ENCODE measurements around the gene TRAF3IP1. TPM values are rescaled to one million over a fixed set of nuclear protein-coding genes. Genes with fewer than 3 reads are reported as not detected.
A peak's percentile ranks its signal among the peaks of the same experiment; 100 is the strongest.

Gene TRAF3IP1
- total RNA-seq, 1 donor from 2014 or later: 15.1 TPM

DNA sequence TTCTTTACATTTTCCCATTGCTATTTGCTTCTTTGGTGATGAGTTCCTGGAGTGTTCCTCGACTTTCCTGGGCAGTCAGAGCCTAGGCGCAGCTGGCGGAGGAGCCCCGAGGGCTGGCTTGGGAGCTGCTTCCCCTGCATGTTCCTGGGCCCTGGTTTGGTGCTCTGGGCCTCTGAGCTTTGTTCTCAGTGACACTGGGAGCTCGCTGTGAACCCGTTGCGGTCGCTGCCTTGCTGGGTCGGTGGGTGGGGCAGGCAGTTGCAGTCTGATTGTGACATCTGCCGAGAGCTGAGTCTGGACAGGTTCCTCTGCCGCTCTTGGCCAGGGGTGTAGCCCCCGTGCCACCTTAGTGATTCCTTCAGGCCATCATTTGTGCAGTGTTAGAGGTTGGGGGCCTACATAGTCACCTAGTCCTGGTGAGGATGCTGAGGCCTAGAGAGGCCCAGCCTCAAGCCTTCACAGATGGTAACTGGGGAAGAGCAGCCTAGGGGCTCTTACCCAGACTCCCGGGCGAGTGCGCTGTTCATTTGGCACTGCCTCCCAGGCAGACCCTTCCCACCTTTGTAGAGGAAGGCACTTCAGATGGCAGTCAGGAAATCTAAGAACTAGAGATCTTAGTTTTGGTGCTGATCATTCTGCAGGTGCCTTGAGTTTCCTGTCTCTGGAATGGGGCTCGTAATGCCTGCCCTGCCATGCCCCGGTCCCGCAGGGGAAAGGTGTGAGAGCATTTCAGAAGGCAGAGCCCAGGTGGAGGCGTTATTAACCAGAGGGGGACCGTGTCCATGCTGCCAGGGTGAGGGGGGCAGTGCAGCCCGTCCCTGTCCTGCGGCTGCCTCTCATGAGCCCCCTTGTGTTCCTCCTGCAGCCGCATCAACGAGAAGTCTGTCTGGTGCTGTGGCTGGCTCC, 114.8 kb downstream of the TRAF3IP1 start:
- DNase-seq (ENCODE audit: low spot score): no peak
- H3K9me3 Mint-ChIP-seq (ENCODE audit: low read depth): peaks cover 7% of the 10 kb centered on the region
- no peak overlapping the region for H3K4me3 Mint-ChIP-seq (ENCODE audit: unreplicated experiment)
- TF ChIP-seq, protein P1, sequence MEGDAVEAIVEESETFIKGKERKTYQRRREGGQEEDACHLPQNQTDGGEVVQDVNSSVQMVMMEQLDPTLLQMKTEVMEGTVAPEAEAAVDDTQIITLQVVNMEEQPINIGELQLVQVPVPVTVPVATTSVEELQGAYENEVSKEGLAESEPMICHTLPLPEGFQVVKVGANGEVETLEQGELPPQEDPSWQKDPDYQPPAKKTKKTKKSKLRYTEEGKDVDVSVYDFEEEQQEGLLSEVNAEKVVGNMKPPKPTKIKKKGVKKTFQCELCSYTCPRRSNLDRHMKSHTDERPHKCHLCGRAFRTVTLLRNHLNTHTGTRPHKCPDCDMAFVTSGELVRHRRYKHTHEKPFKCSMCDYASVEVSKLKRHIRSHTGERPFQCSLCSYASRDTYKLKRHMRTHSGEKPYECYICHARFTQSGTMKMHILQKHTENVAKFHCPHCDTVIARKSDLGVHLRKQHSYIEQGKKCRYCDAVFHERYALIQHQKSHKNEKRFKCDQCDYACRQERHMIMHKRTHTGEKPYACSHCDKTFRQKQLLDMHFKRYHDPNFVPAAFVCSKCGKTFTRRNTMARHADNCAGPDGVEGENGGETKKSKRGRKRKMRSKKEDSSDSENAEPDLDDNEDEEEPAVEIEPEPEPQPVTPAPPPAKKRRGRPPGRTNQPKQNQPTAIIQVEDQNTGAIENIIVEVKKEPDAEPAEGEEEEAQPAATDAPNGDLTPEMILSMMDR (IDR thresholded peaks at IDR 0.05): no peak
- H3K27me3 Mint-ChIP-seq (ENCODE audit: low read depth): no peaks in the 10 kb centered on the region
- H3K36me3 Mint-ChIP-seq (ENCODE audit: low read depth): peaks cover 24% of the 10 kb centered on the region
- H3K4me1 Mint-ChIP-seq (ENCODE audit: low read depth): peaks cover 50% of the 10 kb centered on the region
- H3K27ac Mint-ChIP-seq (ENCODE audit: unreplicated experiment): peak overlapping the region; percentile 97

DNA sequence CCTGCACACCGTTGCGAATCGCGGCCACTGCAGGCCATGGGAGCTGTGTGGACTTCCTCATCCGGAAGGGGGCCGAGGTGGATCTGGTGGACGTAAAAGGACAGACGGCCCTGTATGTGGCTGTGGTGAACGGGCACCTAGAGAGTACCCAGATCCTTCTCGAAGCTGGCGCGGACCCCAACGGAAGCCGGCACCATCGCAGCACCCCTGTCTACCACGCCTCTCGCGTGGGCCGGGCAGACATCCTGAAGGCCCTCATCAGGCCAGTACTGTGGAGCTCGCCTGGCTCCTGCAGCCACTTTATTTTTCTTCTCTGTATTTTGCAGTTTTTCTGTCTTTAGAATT, 115.4 kb downstream of the TRAF3IP1 start:
- DNase-seq (ENCODE audit: low spot score): no peak
- H3K27ac Mint-ChIP-seq (ENCODE audit: unreplicated experiment): peak overlapping the region; percentile 22
- no peak overlapping the region for H3K4me3 Mint-ChIP-seq (ENCODE audit: unreplicated experiment)
- no peaks in the 10 kb centered on the region for H3K27me3 Mint-ChIP-seq (ENCODE audit: low read depth)
- H3K4me1 Mint-ChIP-seq (ENCODE audit: low read depth): peaks cover 56% of the 10 kb centered on the region
- H3K9me3 Mint-ChIP-seq (ENCODE audit: low read depth): peaks cover under 1% of the 10 kb centered on the region
- TF ChIP-seq, protein P1 (IDR thresholded peaks at IDR 0.05): no peak
- peaks cover 23% of the 10 kb centered on the region for H3K36me3 Mint-ChIP-seq (ENCODE audit: low read depth)

DNA sequence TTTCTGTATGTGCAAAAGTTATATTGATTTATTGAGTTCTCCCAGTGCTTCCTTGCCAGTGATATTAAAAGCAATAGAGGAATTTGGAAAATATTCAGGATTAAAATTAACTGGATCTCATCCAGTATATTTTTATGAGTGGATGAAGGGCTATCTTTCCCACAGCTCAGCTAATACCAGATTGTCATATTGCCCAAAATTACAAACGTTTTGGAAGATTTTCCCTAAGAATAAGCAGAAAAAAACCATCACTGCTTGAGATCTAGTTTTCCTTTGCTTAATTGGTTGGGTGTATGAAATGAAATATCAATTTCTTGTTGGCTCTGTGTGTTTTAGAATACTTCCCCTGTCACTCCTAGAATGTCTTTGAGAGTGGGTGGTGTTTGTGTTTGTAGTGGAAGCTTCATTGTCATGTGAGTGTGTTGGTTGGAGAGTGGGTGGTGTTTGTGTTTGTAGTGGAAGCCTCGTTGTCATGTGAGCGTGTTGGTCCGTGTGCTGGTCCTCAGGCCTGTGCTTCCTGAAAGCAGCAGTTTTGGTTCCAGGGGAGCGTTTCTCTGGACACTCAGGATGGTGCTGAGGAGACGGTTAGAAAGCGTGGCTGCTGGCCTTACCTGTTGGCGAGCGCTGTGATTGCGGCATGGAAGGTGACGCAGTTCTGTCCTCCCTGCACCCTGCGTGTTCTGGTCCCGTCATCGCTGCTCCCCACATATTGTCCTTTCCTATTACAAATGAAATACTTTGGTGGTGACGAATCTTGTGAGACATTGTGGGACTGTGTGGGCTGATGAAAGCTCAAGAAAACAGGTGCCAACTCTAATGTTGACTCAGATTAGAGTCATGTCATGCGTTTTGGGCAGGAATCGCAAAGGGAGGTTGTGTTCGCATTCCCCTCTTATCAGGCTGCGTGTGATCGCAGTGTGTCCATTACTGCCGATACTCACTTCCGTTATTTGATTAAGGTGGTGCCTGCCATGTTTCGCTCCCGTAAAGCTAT, 118.8 kb downstream of the TRAF3IP1 start:
- Mint-ChIP-seq H3K4me1 (ENCODE audit: low read depth) (peaks cover 62% of the 10 kb centered on the region), H3K9me3 (ENCODE audit: low read depth) (no peaks in the 10 kb centered on the region), H3K36me3 (ENCODE audit: low read depth) (peaks cover 19% of the 10 kb centered on the region), H3K27ac (ENCODE audit: unreplicated experiment) (peak overlapping the region; percentile 87), H3K4me3 (ENCODE audit: unreplicated experiment) (no peak overlapping the region), H3K27me3 (ENCODE audit: low read depth) (no peaks in the 10 kb centered on the region)
- TF ChIP-seq, protein P1 (IDR thresholded peaks at IDR 0.05): no peak
- DNase-seq (ENCODE audit: low spot score): no peak

DNA sequence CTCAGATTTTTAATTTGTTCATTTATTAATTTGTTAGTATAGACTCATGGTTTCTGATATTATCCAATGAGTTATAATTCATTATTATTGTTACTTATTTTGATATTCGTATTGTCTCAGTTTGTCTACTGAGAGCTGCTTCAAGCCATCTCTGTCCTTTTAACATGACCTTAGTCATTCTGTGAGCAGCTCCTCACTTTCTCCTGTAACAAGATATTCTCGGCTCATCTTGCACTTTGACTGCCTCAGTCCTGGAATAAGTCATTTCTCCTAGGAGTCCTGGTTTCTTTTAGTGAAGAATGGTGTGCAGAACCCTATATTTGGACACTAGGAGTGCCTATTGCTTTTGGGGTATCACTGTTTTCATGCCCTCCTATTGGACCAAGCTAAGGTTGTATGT, 119.6 kb downstream of the TRAF3IP1 start:
- peak overlapping the region; percentile 87 for H3K27ac Mint-ChIP-seq (ENCODE audit: unreplicated experiment)
- TF ChIP-seq, protein P1 (IDR thresholded peaks at IDR 0.05): no peak

DNA sequence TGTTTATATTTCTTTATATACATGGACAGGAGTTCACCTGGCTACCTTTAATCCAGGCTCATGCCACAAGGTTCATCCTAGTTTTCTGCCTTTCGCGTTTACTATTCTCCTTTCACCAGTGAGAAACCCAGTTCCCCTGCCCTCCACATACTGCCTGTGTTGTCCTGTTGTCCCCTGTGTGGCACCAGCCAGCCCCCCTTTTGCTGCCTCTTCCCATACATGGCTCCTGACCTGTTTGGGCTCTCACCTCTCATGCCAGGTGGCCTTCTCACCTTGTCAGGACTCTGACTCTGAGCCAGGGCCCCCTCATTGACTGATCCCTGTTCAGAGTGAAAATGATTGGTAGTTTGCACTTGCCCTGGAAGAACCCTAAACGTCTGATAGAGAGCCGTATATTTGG, 120.0 kb downstream of the TRAF3IP1 start:
- Mint-ChIP-seq H3K4me1 (ENCODE audit: low read depth) (peaks cover 50% of the 10 kb centered on the region), H3K4me3 (ENCODE audit: unreplicated experiment) (no peak overlapping the region), H3K27me3 (ENCODE audit: low read depth) (no peaks in the 10 kb centered on the region), H3K27ac (ENCODE audit: unreplicated experiment) (peak overlapping the region; percentile 87), H3K9me3 (ENCODE audit: low read depth) (no peaks in the 10 kb centered on the region), H3K36me3 (ENCODE audit: low read depth) (peaks cover 26% of the 10 kb centered on the region)
- TF ChIP-seq, protein P1 (IDR thresholded peaks at IDR 0.05): no peak
- no peak for DNase-seq (ENCODE audit: low spot score)

More for the DNA sequence above, 119.6 kb downstream of the TRAF3IP1 start:
- H3K9me3 Mint-ChIP-seq (ENCODE audit: low read depth): no peaks in the 10 kb centered on the region
- no peaks in the 10 kb centered on the region for H3K27me3 Mint-ChIP-seq (ENCODE audit: low read depth)
- peaks cover 54% of the 10 kb centered on the region for H3K4me1 Mint-ChIP-seq (ENCODE audit: low read depth)
- no peak for DNase-seq (ENCODE audit: low spot score)
- no peak overlapping the region for H3K4me3 Mint-ChIP-seq (ENCODE audit: unreplicated experiment)
- H3K36me3 Mint-ChIP-seq (ENCODE audit: low read depth): peaks cover 23% of the 10 kb centered on the region
